Measurements from ENCODE around the gene TUFT1. TPM values are rescaled to one million over a fixed set of nuclear protein-coding genes. Genes with fewer than 3 reads are reported as not detected.

Gene TUFT1
- total RNA-seq, 2 donors from 2014 or later, result 4.9 to 10.7 TPM

- peaks cover 8 to 24% of the 10 kb centered on the region in 2 donors for H3K4me1 ChIP-seq (ENCODE audit: control insufficient read depth in 1 of 2, low read depth in 2 of 2)
- no peak for ATAC-seq (ENCODE audit: insufficient number of reproducible peaks, low FRiP score, low read depth)
Observed at GRCh38 chr1:151512326-151512725, 27.8 kb upstream of the TUFT1 start.

GRCh38 chr1:151512801-151513625, 27.1 kb upstream of the TUFT1 start:
- Histone ChIP-seq H3K4me1 (ENCODE audit: control insufficient read depth in 1 of 2, low read depth in 2 of 2) (peaks cover 8 to 24% of the 10 kb centered on the region in 2 donors), H3K27ac (no peak overlapping the region), H3K4me3 (no peak overlapping the region), H3K36me3 (no peaks in the 10 kb centered on the region), H3K9me3 (no peaks in the 10 kb centered on the region), H3K27me3 (replicated peaks; ENCODE audit: insufficient read depth) (no peaks in the 10 kb centered on the region)
- TF ChIP-seq CTCF (IDR thresholded peaks at IDR 0.05), result no peak
- DNase-seq (ENCODE audit: low spot score) (no peak), ATAC-seq (ENCODE audit: insufficient number of reproducible peaks, low FRiP score, low read depth) (no peak)

More at GRCh38 chr1:151512326-151512725, 27.8 kb upstream of the TUFT1 start:
- Histone ChIP-seq H3K4me3 (peak overlapping the region; percentile 88), H3K9me3 (no peaks in the 10 kb centered on the region), H3K36me3 (no peaks in the 10 kb centered on the region), H3K27me3 (replicated peaks; ENCODE audit: insufficient read depth) (no peaks in the 10 kb centered on the region), H3K27ac (no peak overlapping the region)
- DNase-seq (ENCODE audit: low spot score), result no peak
- TF ChIP-seq CTCF (IDR thresholded peaks at IDR 0.05), result no peak

GRCh38 chr1:151513626-151514121, 26.4 kb upstream of the TUFT1 start:
- Histone ChIP-seq H3K27ac (no peak overlapping the region), H3K9me3 (no peaks in the 10 kb centered on the region), H3K27me3 (replicated peaks; ENCODE audit: insufficient read depth) (no peaks in the 10 kb centered on the region), H3K4me3 (no peak overlapping the region), H3K36me3 (no peaks in the 10 kb centered on the region), H3K4me1 (ENCODE audit: control insufficient read depth in 1 of 2, low read depth in 2 of 2) (peaks cover 8 to 24% of the 10 kb centered on the region in 2 donors)
- no peak for ATAC-seq (ENCODE audit: insufficient number of reproducible peaks, low FRiP score, low read depth)
- DNase-seq (ENCODE audit: low spot score), result no peak
- no peak for TF ChIP-seq CTCF (IDR thresholded peaks at IDR 0.05)

DNA sequence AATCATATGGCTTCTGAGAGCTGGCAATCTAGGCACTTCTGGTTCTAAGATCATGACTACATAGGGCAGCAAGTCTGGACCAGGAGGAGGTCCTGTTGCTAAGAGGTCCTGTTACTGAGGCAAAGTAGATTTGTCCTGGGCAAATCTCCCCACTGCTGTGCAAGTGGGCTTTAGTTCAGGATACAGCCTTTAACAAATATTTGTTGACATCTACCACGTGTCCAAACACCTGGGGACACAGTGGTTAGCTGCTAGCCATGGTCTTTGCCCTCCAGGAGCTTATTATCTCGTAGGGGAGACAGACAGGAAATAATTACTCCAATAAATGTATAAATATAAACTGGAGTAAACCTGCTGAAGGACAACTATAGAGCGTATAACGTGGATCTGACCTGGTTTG, 25.7 kb upstream of the TUFT1 start:
- H3K4me1 ChIP-seq (ENCODE audit: control insufficient read depth in 1 of 2, low read depth in 2 of 2), result peaks cover 8 to 24% of the 10 kb centered on the region in 2 donors
- H3K27ac ChIP-seq, result no peak overlapping the region
- no peak for TF ChIP-seq CTCF (IDR thresholded peaks at IDR 0.05)
- no peak for DNase-seq (ENCODE audit: low spot score)
- H3K9me3 ChIP-seq, result no peaks in the 10 kb centered on the region
- no peak overlapping the region for H3K4me3 ChIP-seq
- H3K27me3 ChIP-seq (replicated peaks; ENCODE audit: insufficient read depth), result no peaks in the 10 kb centered on the region
- no peak for ATAC-seq (ENCODE audit: insufficient number of reproducible peaks, low FRiP score, low read depth)
- no peaks in the 10 kb centered on the region for H3K36me3 ChIP-seq

- Histone ChIP-seq H3K36me3 (no peaks in the 10 kb centered on the region), H3K27ac (no peak overlapping the region), H3K27me3 (replicated peaks; ENCODE audit: insufficient read depth) (no peaks in the 10 kb centered on the region), H3K9me3 (no peaks in the 10 kb centered on the region), H3K4me1 (ENCODE audit: control insufficient read depth in 1 of 2, low read depth in 2 of 2) (peaks cover 8 to 20% of the 10 kb centered on the region in 2 donors), H3K4me3 (no peak overlapping the region)
- no peak for TF ChIP-seq CTCF (IDR thresholded peaks at IDR 0.05)
- DNase-seq (ENCODE audit: low spot score), result no peak
- ATAC-seq (ENCODE audit: insufficient number of reproducible peaks, low FRiP score, low read depth), result no peak
Observed at GRCh38 chr1:151515265-151515664, 24.8 kb upstream of the TUFT1 start.

Measured in thoracic aorta (tissue), 2 donors.